Activated naive CD4-positive, alpha-beta T cell treated with anti-CD3 and anti-CD28 coated beads, Interleukin-2, amount 50 U/mL, for 24 hours (primary cell): ENCODE measurements around the gene TTC19.

Experiments used
- H3K27ac Mint-ChIP-seq: one replicate; pipeline ENCODE4 v1.8.0; 2021; ENCODE audit warnings: mild to moderate bottlenecking, mixed read lengths
- H3K27me3 Mint-ChIP-seq: one replicate; pipeline ENCODE4 v1.8.0; 2021; ENCODE audit warnings: mixed read lengths
- H3K36me3 Mint-ChIP-seq: one replicate; pipeline ENCODE4 v1.8.0; 2021; ENCODE audit warnings: mixed read lengths
- H3K4me1 Mint-ChIP-seq: one replicate; pipeline ENCODE4 v1.8.0; 2021; ENCODE audit warnings: mixed read lengths
- H3K4me3 Mint-ChIP-seq: one replicate; pipeline ENCODE4 v1.8.0; 2021; ENCODE audit warnings: mild to moderate bottlenecking, mixed read lengths
- H3K9me3 Mint-ChIP-seq: one replicate; pipeline ENCODE4 v1.8.0; 2021; ENCODE audit warnings: mixed read lengths

TTC19 gene

GRCh38 chr17:15999141-15999973 lies at the start of gene TTC19, which contains the start of gene ZSWIM7:
Gene TTC19 (plus strand): TSS chr17:15999824. CDS start chr17:15999849, 25 bp downstream.
Gene ZSWIM7 (minus strand): TSS chr17:15999704. CDS start chr17:15999594, 110 bp downstream.
- Mint-ChIP-seq H3K27ac (peak within 1 kb of the TSS; percentile 98), H3K9me3 (no peaks in the 10 kb centered on the region), H3K36me3 (peaks cover 24% of the 10 kb centered on the region), H3K4me3 (peak within 1 kb of the TSS; percentile 95), H3K4me1 (peaks cover 40% of the 10 kb centered on the region), H3K27me3 (no peaks in the 10 kb centered on the region)

- Mint-ChIP-seq H3K4me1 (peaks cover 7% of the 10 kb centered on the region), H3K4me3 (no peak overlapping the region), H3K27ac (no peak overlapping the region), H3K9me3 (no peaks in the 10 kb centered on the region), H3K36me3 (no peaks in the 10 kb centered on the region), H3K27me3 (no peaks in the 10 kb centered on the region)
Observed at GRCh38 chr17:15951368-15952047, 48.1 kb upstream of the TTC19 start.

- no peaks in the 10 kb centered on the region for H3K9me3 Mint-ChIP-seq
- no peak overlapping the region for H3K27ac Mint-ChIP-seq
Observed at GRCh38 chr17:15952048-15952532, 47.5 kb upstream of the TTC19 start.

GRCh38 chr17:15952916-15953790 lies 46.5 kb upstream of the TTC19 start:
- Mint-ChIP-seq H3K27me3 (no peaks in the 10 kb centered on the region), H3K27ac (no peak overlapping the region), H3K4me3 (no peak overlapping the region), H3K4me1 (peaks cover 15% of the 10 kb centered on the region), H3K9me3 (no peaks in the 10 kb centered on the region), H3K36me3 (no peaks in the 10 kb centered on the region)

More at GRCh38 chr17:15952048-15952532, 47.5 kb upstream of the TTC19 start:
- Mint-ChIP-seq H3K27me3 (no peaks in the 10 kb centered on the region), H3K4me1 (peaks cover 9% of the 10 kb centered on the region), H3K4me3 (no peak overlapping the region), H3K36me3 (no peaks in the 10 kb centered on the region)

GRCh38 chr17:15954222-15954621 lies 45.4 kb upstream of the TTC19 start:
- no peaks in the 10 kb centered on the region for H3K9me3 Mint-ChIP-seq

GRCh38 chr17:15955793-15956541 lies 43.7 kb upstream of the TTC19 start:
- peaks cover 2% of the 10 kb centered on the region for H3K36me3 Mint-ChIP-seq
- no peak overlapping the region for H3K27ac Mint-ChIP-seq
- peaks cover 34% of the 10 kb centered on the region for H3K4me1 Mint-ChIP-seq
- no peaks in the 10 kb centered on the region for H3K9me3 Mint-ChIP-seq
- H3K27me3 Mint-ChIP-seq = no peaks in the 10 kb centered on the region
- no peak overlapping the region for H3K4me3 Mint-ChIP-seq

More at GRCh38 chr17:15954222-15954621, 45.4 kb upstream of the TTC19 start:
- Mint-ChIP-seq H3K27me3 (no peaks in the 10 kb centered on the region), H3K4me1 (peaks cover 26% of the 10 kb centered on the region), H3K36me3 (peaks cover 2% of the 10 kb centered on the region), H3K27ac (no peak overlapping the region), H3K4me3 (no peak overlapping the region)

- no peaks in the 10 kb centered on the region for H3K9me3 Mint-ChIP-seq
- H3K36me3 Mint-ChIP-seq = peaks cover 2% of the 10 kb centered on the region
- no peaks in the 10 kb centered on the region for H3K27me3 Mint-ChIP-seq
- peaks cover 34% of the 10 kb centered on the region for H3K4me1 Mint-ChIP-seq
- H3K27ac Mint-ChIP-seq = peak overlapping the region; percentile 69
- H3K4me3 Mint-ChIP-seq = no peak overlapping the region
Observed at GRCh38 chr17:15957206-15957605, 42.4 kb upstream of the TTC19 start.

- Mint-ChIP-seq H3K4me1 (peaks cover 34% of the 10 kb centered on the region), H3K36me3 (peaks cover 2% of the 10 kb centered on the region), H3K9me3 (no peaks in the 10 kb centered on the region), H3K27me3 (no peaks in the 10 kb centered on the region), H3K27ac (peak overlapping the region; percentile 88), H3K4me3 (no peak overlapping the region)
Observed at GRCh38 chr17:15957608-15958307, 41.9 kb upstream of the TTC19 start.

- Mint-ChIP-seq H3K4me3 (peak overlapping the region; percentile 61), H3K27ac (peak overlapping the region; percentile 88), H3K36me3 (peaks cover 2% of the 10 kb centered on the region), H3K4me1 (peaks cover 34% of the 10 kb centered on the region), H3K27me3 (no peaks in the 10 kb centered on the region), H3K9me3 (no peaks in the 10 kb centered on the region)
Observed at GRCh38 chr17:15958484-15958854, 41.2 kb upstream of the TTC19 start.

- Mint-ChIP-seq H3K27me3 (peaks cover 2% of the 10 kb centered on the region), H3K36me3 (no peaks in the 10 kb centered on the region), H3K27ac (no peak overlapping the region), H3K9me3 (no peaks in the 10 kb centered on the region), H3K4me1 (peaks cover 21% of the 10 kb centered on the region), H3K4me3 (no peak overlapping the region)
Observed at GRCh38 chr17:15963670-15964110, 35.9 kb upstream of the TTC19 start.

- peaks cover 2% of the 10 kb centered on the region for H3K27me3 Mint-ChIP-seq
- no peak overlapping the region for H3K4me3 Mint-ChIP-seq
- no peaks in the 10 kb centered on the region for H3K36me3 Mint-ChIP-seq
- H3K27ac Mint-ChIP-seq = peak overlapping the region; percentile 25
- H3K4me1 Mint-ChIP-seq = peaks cover 8% of the 10 kb centered on the region
- H3K9me3 Mint-ChIP-seq = no peaks in the 10 kb centered on the region
Observed at GRCh38 chr17:15965528-15965927, 34.1 kb upstream of the TTC19 start.

- Mint-ChIP-seq H3K4me1 (peaks cover 8% of the 10 kb centered on the region), H3K27ac (no peak overlapping the region), H3K27me3 (peaks cover 2% of the 10 kb centered on the region), H3K4me3 (no peak overlapping the region), H3K9me3 (no peaks in the 10 kb centered on the region), H3K36me3 (no peaks in the 10 kb centered on the region)
Observed at GRCh38 chr17:15966183-15966878, 33.3 kb upstream of the TTC19 start.

- Mint-ChIP-seq H3K9me3 (no peaks in the 10 kb centered on the region), H3K27me3 (peaks cover 2% of the 10 kb centered on the region), H3K36me3 (no peaks in the 10 kb centered on the region), H3K4me3 (no peak overlapping the region), H3K27ac (no peak overlapping the region), H3K4me1 (peaks cover 8% of the 10 kb centered on the region)
Observed at GRCh38 chr17:15966879-15967248, 32.8 kb upstream of the TTC19 start.
